ENCODE data around the gene CYBC1.

CYBC1 gene

GRCh38 chr17:82494236-82495055 is 43.9 kb upstream of the CYBC1 start:
- no peaks in the 10 kb centered on the region for H3K9me3 ChIP-seq (ENCODE audit: control insufficient read depth, low read length)
- H3K4me2 ChIP-seq (ENCODE audit: low read length) = no peak overlapping the region
- H3K27ac ChIP-seq = peak overlapping the region; percentile 62
- H2AFZ ChIP-seq = peak overlapping the region; percentile 47
- H3K79me2 ChIP-seq = no peaks in the 10 kb centered on the region
- no peaks in the 10 kb centered on the region for H3K27me3 ChIP-seq (ENCODE audit: control insufficient read depth, insufficient read depth, low read length)
- H3K9ac ChIP-seq = no peak overlapping the region
- TF ChIP-seq CTCF (IDR thresholded peaks at IDR 0.05) = peak; percentile 98
- no peaks in the 10 kb centered on the region for H3K36me3 ChIP-seq (ENCODE audit: control insufficient read depth, insufficient read depth, low read length)
- peaks cover 7% of the 10 kb centered on the region for H3K4me1 ChIP-seq
- H3K4me3 ChIP-seq (ENCODE audit: low read depth, low read length) = no peak overlapping the region

- Histone ChIP-seq H3K9ac (no peak overlapping the region), H3K79me2 (no peaks in the 10 kb centered on the region)
Observed at GRCh38 chr17:82493226-82493781, 42.8 kb upstream of the CYBC1 start.

GRCh38 chr17:82492643-82493225 is 42.2 kb upstream of the CYBC1 start:
- Histone ChIP-seq H3K4me1 (peaks cover 7% of the 10 kb centered on the region), H3K36me3 (ENCODE audit: control insufficient read depth, insufficient read depth, low read length) (no peaks in the 10 kb centered on the region), H3K4me2 (ENCODE audit: low read length) (no peak overlapping the region), H3K27me3 (ENCODE audit: control insufficient read depth, insufficient read depth, low read length) (no peaks in the 10 kb centered on the region), H3K27ac (no peak overlapping the region), H3K79me2 (no peaks in the 10 kb centered on the region), H3K9me3 (ENCODE audit: control insufficient read depth, low read length) (no peaks in the 10 kb centered on the region), H3K4me3 (ENCODE audit: low read depth, low read length) (no peak overlapping the region), H2AFZ (no peak overlapping the region), H3K9ac (no peak overlapping the region)
- no peak for TF ChIP-seq CTCF (IDR thresholded peaks at IDR 0.05)

More at GRCh38 chr17:82493226-82493781, 42.8 kb upstream of the CYBC1 start:
- H3K36me3 ChIP-seq (ENCODE audit: control insufficient read depth, insufficient read depth, low read length) = no peaks in the 10 kb centered on the region
- H3K4me3 ChIP-seq (ENCODE audit: low read depth, low read length) = no peak overlapping the region
- H3K4me1 ChIP-seq = peaks cover 7% of the 10 kb centered on the region
- H3K9me3 ChIP-seq (ENCODE audit: control insufficient read depth, low read length) = no peaks in the 10 kb centered on the region
- H3K27ac ChIP-seq = no peak overlapping the region
- H3K4me2 ChIP-seq (ENCODE audit: low read length) = no peak overlapping the region
- TF ChIP-seq CTCF (IDR thresholded peaks at IDR 0.05) = no peak
- no peaks in the 10 kb centered on the region for H3K27me3 ChIP-seq (ENCODE audit: control insufficient read depth, insufficient read depth, low read length)
- H2AFZ ChIP-seq = no peak overlapping the region

GRCh38 chr17:82491533-82491932 is 41.0 kb upstream of the CYBC1 start:
- no peaks in the 10 kb centered on the region for H3K36me3 ChIP-seq (ENCODE audit: control insufficient read depth, insufficient read depth, low read length)
- no peak for TF ChIP-seq CTCF (IDR thresholded peaks at IDR 0.05)
- no peaks in the 10 kb centered on the region for H3K27me3 ChIP-seq (ENCODE audit: control insufficient read depth, insufficient read depth, low read length)
- no peak overlapping the region for H3K9ac ChIP-seq
- H3K79me2 ChIP-seq = no peaks in the 10 kb centered on the region
- no peaks in the 10 kb centered on the region for H3K9me3 ChIP-seq (ENCODE audit: control insufficient read depth, low read length)
- H3K27ac ChIP-seq = no peak overlapping the region
- H3K4me1 ChIP-seq = peaks cover 7% of the 10 kb centered on the region
- H2AFZ ChIP-seq = no peak overlapping the region
- H3K4me2 ChIP-seq (ENCODE audit: low read length) = no peak overlapping the region
- no peak overlapping the region for H3K4me3 ChIP-seq (ENCODE audit: low read depth, low read length)
